Tibial nerve (tissue), 4 donors: ENCODE data around the gene GMEB2. TPM values are rescaled to one million over a fixed set of nuclear protein-coding genes. Genes with fewer than 3 reads are reported as not detected.

Experiments
- DNase-seq, 2 donors: peaks; one replicate each; pipeline ENCODE4 v3.0.0-alpha.2; 2019; ENCODE audit warnings: low spot score in 2 of 2
- H3K27ac ChIP-seq, 4 donors: fragments of 200-600 bp; sonication (generic) in 3 of 4; one replicate each; pipeline ENCODE4 v1.5.1; 2017 to 2019; ENCODE audit warnings: mild to moderate bottlenecking in 1 of 4
- H3K27me3 ChIP-seq, 2 donors: fragments of 200-600 bp; sonication (generic) in 1 of 2; one replicate each; pipeline versions ENCODE4 v1.5.1 to v1.6.0; 2017 to 2019
- H3K36me3 ChIP-seq, 3 donors: fragments of 200-600 bp; sonication (generic); one replicate each; pipeline ENCODE4 v1.5.1; 2018 to 2019
- H3K4me1 ChIP-seq, 4 donors: fragments of 200-600 bp; sonication (generic) in 3 of 4; one replicate each; pipeline ENCODE4 v1.5.1; 2017 to 2019
- H3K4me3 ChIP-seq, 4 donors: fragments of 200-600 bp; sonication (generic) in 3 of 4; one replicate each; pipeline ENCODE4 v1.5.1; 2017 to 2019; ENCODE audit warnings: mild to moderate bottlenecking in 1 of 4, moderate library complexity in 1 of 4
- H3K9me3 ChIP-seq, 4 donors: fragments of 200-600 bp; sonication (generic) in 3 of 4; one replicate each; pipeline ENCODE4 v1.5.1; 2017 to 2019
- EP300 ChIP-seq, 2 donors: sonication (generic); formaldehyde crosslinking; IDR thresholded peaks; one replicate each; pipeline ENCODE4 v1.6.1; 2017; ENCODE audit warnings: antibody characterized with exemption in 2 of 2, mild to moderate bottlenecking in 1 of 2
- POLR2A ChIP-seq, 2 donors: fragments of 450-650 bp; IDR thresholded peaks; one replicate each; pipeline ENCODE4 v1.6.1; 2017; ENCODE audit warnings: antibody characterized with exemption in 2 of 2, mild to moderate bottlenecking in 2 of 2, moderate library complexity in 2 of 2
- WGBS, 2 donors: methylation state at CpG; one replicate each; pipeline ENCODE4 v1.1.5; 2018; 5-methylcytosine and 5-hydroxymethylcytosine counted together
- total RNA-seq, 4 donors: library from RNA; depleted of rRNA; stranded (reverse); fragments of >200 nt; gene quantifications; one replicate each; pipeline ENCODE4 v1.1.0, GENCODE V29; 2016
- TF ChIP-seq, protein P1 (sequence below), 5 experiments: fragments of 200-600 bp in 3 of 5; fragments of 450-650 bp in 2 of 5; sonication (generic) in 3 of 5; IDR thresholded peaks; one replicate each; pipeline ENCODE4 v1.5.1; 2016 to 2019; ENCODE audit warnings: antibody characterized with exemption in 5 of 5, mild to moderate bottlenecking in 3 of 5, moderate library complexity in 2 of 5

Gene GMEB2
- total RNA-seq, 4 donors from 2014 or later = 12.5 to 14.7 (median 13.7) TPM

DNA sequence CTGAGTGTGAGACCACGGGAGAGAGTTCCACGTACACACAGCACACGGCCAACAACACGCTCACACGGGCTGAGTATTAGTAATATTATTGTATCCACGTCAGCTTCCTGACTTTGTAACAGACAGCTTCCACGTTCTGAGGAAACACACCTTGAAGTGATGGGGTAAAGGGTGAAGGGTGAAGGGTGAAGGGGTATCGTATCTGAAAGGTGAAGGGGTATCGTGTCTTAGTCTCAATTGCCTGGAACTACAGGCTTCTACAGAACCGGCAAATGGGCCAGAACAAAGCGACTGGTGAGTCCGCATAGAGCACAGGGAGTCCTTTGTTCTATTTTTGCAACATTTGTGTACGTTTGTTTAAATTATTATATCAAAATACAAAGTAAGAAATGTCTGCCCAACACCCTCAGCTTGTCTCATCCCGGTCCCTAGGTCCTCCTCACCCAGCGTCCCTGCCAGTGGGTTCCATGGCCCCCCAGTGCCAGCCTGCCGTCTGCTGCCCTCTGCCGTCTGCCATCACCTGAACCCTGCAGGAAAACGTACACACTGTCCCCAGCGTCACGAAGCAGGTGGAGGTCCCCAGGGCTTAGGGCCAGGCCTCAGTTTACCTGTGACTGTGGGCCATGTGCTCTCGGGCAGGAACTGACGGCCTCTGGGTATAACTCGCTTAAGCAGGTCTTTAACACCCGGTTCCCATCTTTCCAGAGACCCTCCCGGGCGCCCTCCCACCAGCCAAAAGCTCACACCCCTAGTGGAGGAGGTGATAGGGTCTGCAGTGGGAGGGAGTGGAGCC, 48.5 kb downstream of the GMEB2 start:
- TF ChIP-seq, protein P1, sequence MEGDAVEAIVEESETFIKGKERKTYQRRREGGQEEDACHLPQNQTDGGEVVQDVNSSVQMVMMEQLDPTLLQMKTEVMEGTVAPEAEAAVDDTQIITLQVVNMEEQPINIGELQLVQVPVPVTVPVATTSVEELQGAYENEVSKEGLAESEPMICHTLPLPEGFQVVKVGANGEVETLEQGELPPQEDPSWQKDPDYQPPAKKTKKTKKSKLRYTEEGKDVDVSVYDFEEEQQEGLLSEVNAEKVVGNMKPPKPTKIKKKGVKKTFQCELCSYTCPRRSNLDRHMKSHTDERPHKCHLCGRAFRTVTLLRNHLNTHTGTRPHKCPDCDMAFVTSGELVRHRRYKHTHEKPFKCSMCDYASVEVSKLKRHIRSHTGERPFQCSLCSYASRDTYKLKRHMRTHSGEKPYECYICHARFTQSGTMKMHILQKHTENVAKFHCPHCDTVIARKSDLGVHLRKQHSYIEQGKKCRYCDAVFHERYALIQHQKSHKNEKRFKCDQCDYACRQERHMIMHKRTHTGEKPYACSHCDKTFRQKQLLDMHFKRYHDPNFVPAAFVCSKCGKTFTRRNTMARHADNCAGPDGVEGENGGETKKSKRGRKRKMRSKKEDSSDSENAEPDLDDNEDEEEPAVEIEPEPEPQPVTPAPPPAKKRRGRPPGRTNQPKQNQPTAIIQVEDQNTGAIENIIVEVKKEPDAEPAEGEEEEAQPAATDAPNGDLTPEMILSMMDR (IDR thresholded peaks at IDR 0.05) = peak in 1 of 5 experiments; percentile 7
- TF ChIP-seq EP300 (IDR thresholded peaks at IDR 0.05) = no peak
- no peak overlapping the region for H3K27ac ChIP-seq
- no peak overlapping the region for H3K4me3 ChIP-seq
- DNase-seq = no peak
- H3K36me3 ChIP-seq = no peaks in the 10 kb centered on the region
- 69% methylated on average over 26 of the region's 26 CpGs for WGBS, 2 donors
- H3K27me3 ChIP-seq = peaks cover 0 to 4% of the 10 kb centered on the region in 2 donors
- no peaks in the 10 kb centered on the region for H3K9me3 ChIP-seq
- peaks cover 0 to 16% (median 4%) of the 10 kb centered on the region in 4 donors for H3K4me1 ChIP-seq

DNA sequence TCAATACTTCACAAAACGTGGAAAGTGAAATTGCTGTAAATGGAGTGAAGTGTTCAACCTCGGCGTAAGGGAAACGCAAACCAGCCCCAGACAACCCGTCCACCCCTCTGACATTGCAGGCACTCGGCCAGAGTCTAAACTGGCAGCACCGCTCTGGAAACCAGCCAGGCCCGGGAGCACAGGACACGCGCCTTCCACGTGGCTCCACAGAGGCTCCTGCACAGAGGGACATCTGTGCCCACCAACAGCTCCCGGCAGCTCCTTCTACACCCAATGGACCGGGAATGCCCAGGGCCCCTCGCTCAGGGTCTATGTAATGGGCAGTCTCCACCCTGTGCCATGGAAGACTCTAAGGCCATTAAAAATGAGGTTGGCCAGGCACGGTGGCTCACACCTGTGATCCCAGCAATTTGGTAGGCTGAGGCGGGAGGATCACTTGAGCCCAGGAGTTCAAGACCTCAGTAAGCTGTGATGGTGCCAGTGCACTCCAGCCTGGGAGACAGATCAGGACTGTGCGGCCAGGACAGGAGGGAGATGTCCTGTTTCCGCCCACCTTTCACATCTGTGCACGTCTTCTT, 49.5 kb downstream of the GMEB2 start:
- Histone ChIP-seq H3K27ac (no peak overlapping the region), H3K9me3 (no peaks in the 10 kb centered on the region), H3K27me3 (peaks cover 0 to 4% of the 10 kb centered on the region in 2 donors), H3K36me3 (peaks cover 0 to 3% (median 0%) of the 10 kb centered on the region in 3 donors), H3K4me3 (no peak overlapping the region), H3K4me1 (peaks cover 0 to 22% (median 12%) of the 10 kb centered on the region in 4 donors)
- no peak for DNase-seq
- WGBS, 2 donors = 55 to 78% methylated on average over 18 to 19 of the region's 19 CpGs
- TF ChIP-seq EP300 (IDR thresholded peaks at IDR 0.05) (no peak), POLR2A (IDR thresholded peaks at IDR 0.05) (no peak)
- TF ChIP-seq, protein P1 (IDR thresholded peaks at IDR 0.05) = no peak

GRCh38 chr20:63576311-63576710, 50.6 kb downstream of the GMEB2 start:
- Histone ChIP-seq H3K9me3 (no peaks in the 10 kb centered on the region), H3K27ac (no peak overlapping the region), H3K27me3 (peaks cover 0 to 4% of the 10 kb centered on the region in 2 donors), H3K4me3 (no peak overlapping the region), H3K36me3 (peaks cover 0 to 9% (median 0%) of the 10 kb centered on the region in 3 donors), H3K4me1 (peaks cover 0 to 27% (median 12%) of the 10 kb centered on the region in 4 donors)
- no peak for DNase-seq
- TF ChIP-seq EP300 (IDR thresholded peaks at IDR 0.05) = no peak
- no peak for TF ChIP-seq POLR2A (IDR thresholded peaks at IDR 0.05)
- TF ChIP-seq, protein P1 (IDR thresholded peaks at IDR 0.05) = no peak
- 71 to 75% methylated on average over 7 of the region's 7 CpGs for WGBS, 2 donors

DNA sequence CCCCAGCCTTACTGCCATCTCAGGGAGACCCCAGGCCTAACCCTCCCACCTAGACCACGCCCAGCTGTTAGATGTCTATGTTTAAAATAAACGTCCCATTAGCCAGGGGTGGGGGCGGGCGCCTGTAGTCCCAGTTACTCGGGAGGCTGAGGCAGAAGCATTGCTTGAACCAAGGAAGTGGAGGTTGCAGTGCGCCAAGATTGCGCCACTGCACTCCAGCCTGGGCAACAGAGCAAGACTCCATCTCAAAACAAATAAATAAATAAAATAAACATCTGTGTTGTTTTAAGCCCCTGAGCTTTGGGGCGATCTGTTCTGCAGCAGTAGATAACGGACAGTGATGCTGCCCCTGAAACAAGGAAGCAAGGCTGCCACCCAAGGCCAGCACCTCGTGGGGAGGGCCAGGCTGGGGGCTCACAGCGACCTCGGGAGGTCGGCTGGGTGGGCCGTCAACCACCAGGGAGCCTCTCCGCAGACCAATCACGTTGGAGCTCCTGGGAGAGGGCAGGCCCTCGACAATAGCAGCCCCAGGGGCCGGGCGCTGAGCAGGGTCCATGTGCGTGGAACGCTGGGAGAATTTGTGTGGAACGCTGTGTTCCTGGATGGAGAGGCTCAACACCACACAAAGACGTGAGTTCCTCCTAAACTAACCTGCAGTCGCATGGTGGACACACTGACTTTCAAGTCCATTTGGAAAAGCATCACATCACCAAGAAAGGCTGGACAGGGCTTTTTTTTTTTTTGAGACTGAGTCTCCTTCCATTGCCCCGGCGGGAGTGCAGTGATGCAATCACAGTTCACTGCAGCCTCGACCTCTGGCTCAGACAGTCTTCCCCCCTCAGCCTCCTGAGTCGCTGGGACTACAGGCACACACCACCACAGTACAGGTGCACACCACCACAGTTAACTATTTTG, 51.8 kb downstream of the GMEB2 start:
- Histone ChIP-seq H3K4me1 (peaks cover 0 to 27% (median 12%) of the 10 kb centered on the region in 4 donors), H3K9me3 (no peaks in the 10 kb centered on the region), H3K36me3 (peaks cover 0 to 15% (median 0%) of the 10 kb centered on the region in 3 donors), H3K4me3 (peak overlapping the region in 1 of 4 donors; percentile 84), H3K27me3 (peaks cover 0 to 4% of the 10 kb centered on the region in 2 donors), H3K27ac (peak overlapping the region in 3 of 4 donors; percentile 69 to 92 (median 90))
- DNase-seq = no peak
- WGBS, 2 donors = 65 to 67% methylated on average over 27 to 28 of the region's 28 CpGs
- TF ChIP-seq, protein P1 (IDR thresholded peaks at IDR 0.05) = no peak
- TF ChIP-seq EP300 (IDR thresholded peaks at IDR 0.05) (no peak), POLR2A (IDR thresholded peaks at IDR 0.05) (no peak)
